ENCODE data around the gene WAPL.

DNA sequence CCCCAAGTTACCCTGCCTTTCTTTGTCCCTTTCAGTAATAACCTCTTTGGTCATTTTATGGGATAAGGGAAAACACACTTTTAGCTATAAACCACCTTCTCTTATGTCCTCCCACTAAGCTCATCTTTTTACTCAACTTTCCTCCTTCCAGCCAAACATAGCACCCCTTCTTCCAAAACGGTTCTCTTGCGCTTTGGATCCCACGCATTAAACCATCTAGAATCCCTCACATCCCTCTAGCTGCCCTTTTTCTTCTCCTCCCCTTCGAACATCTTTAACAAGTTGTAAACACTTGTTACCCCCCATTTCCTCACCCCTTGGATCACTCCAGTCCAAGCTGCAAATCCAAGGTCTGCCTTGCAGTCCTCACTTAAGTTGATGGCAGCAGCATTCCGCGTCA, 13.4 kb downstream of the WAPL start:
- TF ChIP-seq, protein P1, sequence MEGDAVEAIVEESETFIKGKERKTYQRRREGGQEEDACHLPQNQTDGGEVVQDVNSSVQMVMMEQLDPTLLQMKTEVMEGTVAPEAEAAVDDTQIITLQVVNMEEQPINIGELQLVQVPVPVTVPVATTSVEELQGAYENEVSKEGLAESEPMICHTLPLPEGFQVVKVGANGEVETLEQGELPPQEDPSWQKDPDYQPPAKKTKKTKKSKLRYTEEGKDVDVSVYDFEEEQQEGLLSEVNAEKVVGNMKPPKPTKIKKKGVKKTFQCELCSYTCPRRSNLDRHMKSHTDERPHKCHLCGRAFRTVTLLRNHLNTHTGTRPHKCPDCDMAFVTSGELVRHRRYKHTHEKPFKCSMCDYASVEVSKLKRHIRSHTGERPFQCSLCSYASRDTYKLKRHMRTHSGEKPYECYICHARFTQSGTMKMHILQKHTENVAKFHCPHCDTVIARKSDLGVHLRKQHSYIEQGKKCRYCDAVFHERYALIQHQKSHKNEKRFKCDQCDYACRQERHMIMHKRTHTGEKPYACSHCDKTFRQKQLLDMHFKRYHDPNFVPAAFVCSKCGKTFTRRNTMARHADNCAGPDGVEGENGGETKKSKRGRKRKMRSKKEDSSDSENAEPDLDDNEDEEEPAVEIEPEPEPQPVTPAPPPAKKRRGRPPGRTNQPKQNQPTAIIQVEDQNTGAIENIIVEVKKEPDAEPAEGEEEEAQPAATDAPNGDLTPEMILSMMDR (conservative IDR thresholded peaks at IDR 0.05; ENCODE audit: low read length), result no peak
- TF ChIP-seq EZH2phosphoT487 (IDR thresholded peaks at IDR 0.05; ENCODE audit: borderline replicate concordance), result no peak
